Endothelial cell of umbilical vein (primary cell): ENCODE data around the gene ZCCHC9. TPM values are rescaled to one million over a fixed set of nuclear protein-coding genes. Genes with fewer than 3 reads are reported as not detected.

Experiments
- BruUV-seq: library from RNA; stranded (reverse); fragments of 400-500 nt; replicated peaks from 2 replicates; lab custom pipeline; 2021; lab: Mats Ljungman, UMichigan
- CTCF ChIA-PET: fragments of 300-600, 350-600 bp; sonication (Branson Sonifier 250); formaldehyde crosslinking; loops from one replicate; lab custom pipeline; 2021; ENCODE audit warnings: antibody characterized with exemption, inconsistent platforms; lab: Charles Lee
- POLR2A ChIA-PET: fragments of 300-600, 350-600 bp; sonication (Branson Sonifier 250); formaldehyde crosslinking; loops from one replicate; lab custom pipeline; 2021; ENCODE audit warnings: antibody characterized with exemption, inconsistent platforms; lab: Charles Lee
- DNase-seq: peaks from one replicate; pipeline ENCODE4 v3.0.0-alpha.2; 2011; ENCODE audit warnings: low read depth, low spot score
- FAIRE-seq: peaks from 2 replicates; lab custom pipeline; 2011; peaks lifted over from hg19 to GRCh38; lab: Jason Lieb, UNC
- H2AFZ ChIP-seq: 2 replicates; pipeline ENCODE4 v1.6.0; 2012; ENCODE audit warnings: low read depth, low read length, control low read depth, inconsistent platforms
- H3K27ac ChIP-seq: 2 replicates; pipeline ENCODE4 v1.5.1; 2011; ENCODE audit warnings: low read depth, mild to moderate bottlenecking, control low read depth, low read length, moderate library complexity; ENCODE audit not compliant: insufficient read depth
- H3K27me3 ChIP-seq, 2 experiments: 2 replicates each; pipeline versions ENCODE4 v1.6.0 to v1.6.1; 2011; ENCODE audit warnings: low read length in 2 of 2, mixed read lengths in 1 of 2; ENCODE audit not compliant: control insufficient read depth in 2 of 2, insufficient read depth in 2 of 2
- H3K36me3 ChIP-seq, 2 experiments: 2 replicates in 1 of 2; 3 replicates in 1 of 2; pipeline ENCODE4 v1.5.1; 2011; ENCODE audit warnings: low read length in 2 of 2, mild to moderate bottlenecking in 1 of 2, moderate library complexity in 1 of 2; ENCODE audit not compliant: control insufficient read depth in 2 of 2, insufficient read depth in 2 of 2; ENCODE audit errors: extremely low read depth in 1 of 2
- H3K4me1 ChIP-seq: 3 replicates; pipeline ENCODE4 v1.5.1; 2011; ENCODE audit warnings: mild to moderate bottlenecking, low read length; ENCODE audit not compliant: control insufficient read depth, insufficient read depth; ENCODE audit errors: extremely low read depth
- H3K4me2 ChIP-seq: 2 replicates; pipeline ENCODE4 v1.6.1; 2011; ENCODE audit warnings: low read length, control low read depth, mixed read lengths; ENCODE audit not compliant: insufficient read depth
- H3K4me3 ChIP-seq, 3 experiments: fragments of 200-600 bp in 1 of 3; sonication (generic), shearing (Covaris generic) in 1 of 3; replicated peaks in 1 of 3; 2 replicates each; pipeline ENCODE4 v1.5.1; 2011 to 2016; ENCODE audit warnings: control low read depth in 3 of 3, low read length in 3 of 3, mild to moderate bottlenecking in 2 of 3, inconsistent platforms in 1 of 3, low read depth in 1 of 3, moderate library complexity in 1 of 3; ENCODE audit not compliant: insufficient read depth in 1 of 3
- H3K79me2 ChIP-seq: 2 replicates; pipeline ENCODE4 v1.6.0; 2012; ENCODE audit warnings: low read length, inconsistent platforms; ENCODE audit not compliant: control insufficient read depth, insufficient read depth
- H3K9ac ChIP-seq: replicated peaks from 2 replicates; pipeline ENCODE3; 2011; ENCODE audit warnings: low read length, control low read depth; ENCODE audit not compliant: insufficient read depth; ENCODE audit errors: extremely low read depth
- H3K9me1 ChIP-seq: replicated peaks from 3 replicates; pipeline ENCODE4 v1.6.0; 2011; ENCODE audit warnings: mild to moderate bottlenecking, low read length; ENCODE audit not compliant: control insufficient read depth, insufficient read depth; ENCODE audit errors: extremely low read depth
- H3K9me3 ChIP-seq: replicated peaks from 2 replicates; pipeline ENCODE4 v1.5.1; 2012; ENCODE audit warnings: low read length, inconsistent platforms; ENCODE audit not compliant: control insufficient read depth, insufficient read depth
- H4K20me1 ChIP-seq: replicated peaks from 2 replicates; pipeline ENCODE3; 2011; ENCODE audit warnings: mild to moderate bottlenecking, low read length; ENCODE audit not compliant: control insufficient read depth, insufficient read depth; ENCODE audit errors: extremely low read depth
- EZH2 ChIP-seq: IDR thresholded peaks from 2 replicates; pipeline ENCODE4 v1.6.1; 2012; ENCODE audit warnings: borderline replicate concordance, low read depth, mild to moderate bottlenecking, moderate library complexity, low read length, inconsistent platforms; ENCODE audit not compliant: severe bottlenecking
- FOS ChIP-seq: IDR thresholded peaks from 2 replicates; pipeline ENCODE4 v1.6.1; 2011; ENCODE audit warnings: mild to moderate bottlenecking, low read length, moderate library complexity, borderline replicate concordance; ENCODE audit not compliant: insufficient read depth
- GATA2 ChIP-seq: IDR thresholded peaks from 2 replicates; pipeline ENCODE4 v1.7.0; 2011; ENCODE audit warnings: low read depth, mild to moderate bottlenecking, moderate library complexity, mixed read lengths, low read length; ENCODE audit not compliant: insufficient read length, insufficient read depth
- JUN ChIP-seq: IDR thresholded peaks from 2 replicates; pipeline ENCODE4 v1.6.1; 2011; ENCODE audit warnings: borderline replicate concordance, low read depth; ENCODE audit not compliant: insufficient read length, insufficient read depth
- MAX ChIP-seq: IDR thresholded peaks from 2 replicates; pipeline ENCODE4 v1.6.1; 2011; ENCODE audit not compliant: insufficient read depth, insufficient read length
- MYC ChIP-seq: IDR thresholded peaks from one replicate; pipeline ENCODE4 v1.6.1; 2011; ENCODE audit warnings: mild to moderate bottlenecking, low read depth, low read length
- POLR2A ChIP-seq: IDR thresholded peaks from 2 replicates; pipeline ENCODE4 v1.6.1; 2012; ENCODE audit warnings: low read depth, mild to moderate bottlenecking, control low read depth, low read length
- POLR2AphosphoS5 ChIP-seq: IDR thresholded peaks from 2 replicates; pipeline ENCODE4 v1.6.1; 2012; ENCODE audit warnings: low read depth, mild to moderate bottlenecking, control low read depth, low read length, moderate library complexity; ENCODE audit not compliant: insufficient read depth
- dilution Hi-C: fragments of 300-500 bp; cut with MboI; formaldehyde crosslinking; loops from one replicate; pipeline ENCODE4 v1.15.0; 2019; ENCODE audit warnings: low sequenced_read_pairs; ENCODE audit not compliant: extremely low pct_ligation_motif_present
- intact Hi-C: fragments of 100-400 bp; cut with micrococcal nuclease; formaldehyde crosslinking; loops from one replicate; pipeline ENCODE4 v1.10.0; 2022
- polyA plus RNA-seq, 4 experiments: library from polyadenylated mRNA; depleted of rRNA in 3 of 4; stranded (reverse) in 3 of 4; unstranded in 1 of 4; fragments of >200 nt; gene quantifications; 2 replicates each; pipeline versions ENCODE4 v1.2.1 to v1.2.3, GENCODE V29; 2011 to 2012; ENCODE audit warnings: missing spikeins in 1 of 4
- total RNA-seq: library from RNA; stranded (reverse); gene quantifications from 2 replicates; pipeline ENCODE4 v1.2.3, GENCODE V29; 2021
- TF ChIP-seq, protein P1 (sequence below), 2 donors: IDR thresholded peaks; 1 replicate in 1 of 2; 2 replicates in 1 of 2; pipeline ENCODE4 v1.5.1; 2011; ENCODE audit warnings: low read length in 2 of 2, mild to moderate bottlenecking in 2 of 2, moderate library complexity in 2 of 2, control low read depth in 1 of 2, inconsistent platforms in 1 of 2, low read depth in 1 of 2; ENCODE audit not compliant: insufficient read depth in 1 of 2; ENCODE audit errors: extremely low read depth in 1 of 2

The ZCCHC9 gene
- total and polyA plus RNA-seq, 2 donors (not counting 3 experiments of a cell fraction or from before 2014, with no cell fraction given), result 6.8 to 23.9 TPM

GRCh38 chr5:81297531-81297930 lies 3.9 kb upstream of the ZCCHC9 start:
- POLR2A ChIA-PET, result no interaction called here
- no peak overlapping the region for H3K9ac ChIP-seq
- no peak overlapping the region for H3K4me2 ChIP-seq
- H4K20me1 ChIP-seq, result no peaks in the 10 kb centered on the region
- no peaks in the 10 kb centered on the region for H3K36me3 ChIP-seq
- intact Hi-C loops, result no loop called here
- CTCF ChIA-PET, result no interaction called here
- peaks cover 16% of the 10 kb centered on the region for H3K4me1 ChIP-seq
- dilution Hi-C loops, result no loop called here
- no peaks in the 10 kb centered on the region for H3K9me1 ChIP-seq
- no peaks in the 10 kb centered on the region for H3K27me3 ChIP-seq
- no peak for DNase-seq
- no peak overlapping the region for H2AFZ ChIP-seq
- no peaks in the 10 kb centered on the region for H3K9me3 ChIP-seq
- no TSS peak for BruUV-seq
- FAIRE-seq, result no peak
- no peak overlapping the region for H3K4me3 ChIP-seq
- TF ChIP-seq FOS (no peak), POLR2A (no peak), POLR2AphosphoS5 (no peak), GATA2 (no peak), MAX (no peak), MYC (no peak), JUN (no peak), EZH2 (no peak)
- TF ChIP-seq, protein P1, sequence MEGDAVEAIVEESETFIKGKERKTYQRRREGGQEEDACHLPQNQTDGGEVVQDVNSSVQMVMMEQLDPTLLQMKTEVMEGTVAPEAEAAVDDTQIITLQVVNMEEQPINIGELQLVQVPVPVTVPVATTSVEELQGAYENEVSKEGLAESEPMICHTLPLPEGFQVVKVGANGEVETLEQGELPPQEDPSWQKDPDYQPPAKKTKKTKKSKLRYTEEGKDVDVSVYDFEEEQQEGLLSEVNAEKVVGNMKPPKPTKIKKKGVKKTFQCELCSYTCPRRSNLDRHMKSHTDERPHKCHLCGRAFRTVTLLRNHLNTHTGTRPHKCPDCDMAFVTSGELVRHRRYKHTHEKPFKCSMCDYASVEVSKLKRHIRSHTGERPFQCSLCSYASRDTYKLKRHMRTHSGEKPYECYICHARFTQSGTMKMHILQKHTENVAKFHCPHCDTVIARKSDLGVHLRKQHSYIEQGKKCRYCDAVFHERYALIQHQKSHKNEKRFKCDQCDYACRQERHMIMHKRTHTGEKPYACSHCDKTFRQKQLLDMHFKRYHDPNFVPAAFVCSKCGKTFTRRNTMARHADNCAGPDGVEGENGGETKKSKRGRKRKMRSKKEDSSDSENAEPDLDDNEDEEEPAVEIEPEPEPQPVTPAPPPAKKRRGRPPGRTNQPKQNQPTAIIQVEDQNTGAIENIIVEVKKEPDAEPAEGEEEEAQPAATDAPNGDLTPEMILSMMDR (IDR thresholded peaks at IDR 0.05; ENCODE audit: extremely low read depth in 1 of 2, insufficient read depth in 1 of 2, low read depth in 1 of 2, low read length in 2 of 2), result no peak
- peaks cover 7% of the 10 kb centered on the region for H3K79me2 ChIP-seq
- no peak overlapping the region for H3K27ac ChIP-seq
